K562 (cell line): Measurements from ENCODE around the gene TSPAN14. TPM values are rescaled to one million over a fixed set of nuclear protein-coding genes. Genes with fewer than 3 reads are reported as not detected.

Experiments used
- ATAC-seq: fragments of 200-7000 bp; cut with Tn5 transposase; 3 replicates; pipeline ENCODE4 v1.9.1; 2020; ENCODE audit warnings: moderate library complexity
- BruUV-seq: library from RNA; stranded (reverse); fragments of 400-500 nt; replicated peaks from 2 replicates; lab custom pipeline; 2021; lab: Mats Ljungman, UMichigan
- CTCF ChIA-PET: fragments of 300-600 bp; formaldehyde crosslinking; extraction: SDS; loops from one replicate; lab custom pipeline; 2021; ENCODE audit warnings: low intra/inter-chr PET ratio; lab: Yijun Ruan, JAX
- POLR2A ChIA-PET: fragments of 300-600, 350-650 bp; sonication (Branson Sonifier 250); formaldehyde crosslinking; extraction: SDS; loops from one replicate; lab custom pipeline; 2021; ENCODE audit warnings: antibody characterized with exemption, inconsistent platforms; lab: Yijun Ruan, JAX
- DNase-seq, 4 experiments: peaks; one replicate each; pipeline versions ENCODE4 v3.0.0 to v3.0.0-alpha.2; 2011 to 2018; ENCODE audit warnings: low spot score in 3 of 4, mixed read lengths in 3 of 4; ENCODE audit errors: extremely low read depth in 1 of 4
- FAIRE-seq: peaks from 2 replicates; lab custom pipeline; 2011; peaks lifted over from hg19 to GRCh38; lab: Jason Lieb, UNC
- H2AFZ ChIP-seq: 2 replicates; pipeline ENCODE4 v1.6.0; 2011; ENCODE audit warnings: low read depth, low read length, control low read depth, inconsistent platforms
- H3K27ac ChIP-seq: fragments of 200-600 bp; 3 replicates; pipeline ENCODE4 v1.8.0; 2011; ENCODE audit warnings: low read depth, mild to moderate bottlenecking, control low read depth, inconsistent platforms, low read length, moderate library complexity, mixed read lengths; ENCODE audit errors: extremely low read depth
- H3K27me3 ChIP-seq, 2 experiments: fragments of 300-600 bp in 1 of 2; 2 replicates in 1 of 2; 3 replicates in 1 of 2; pipeline versions ENCODE4 v1.6.0 to v1.8.0; 2011; ENCODE audit warnings: inconsistent platforms in 2 of 2, low read length in 2 of 2, mild to moderate bottlenecking in 1 of 2, mixed read lengths in 1 of 2, moderate library complexity in 1 of 2; ENCODE audit not compliant: control insufficient read depth in 2 of 2, insufficient read depth in 2 of 2
- H3K36me3 ChIP-seq: fragments of 300-600 bp; 3 replicates; pipeline ENCODE4 v1.8.0; 2011; ENCODE audit warnings: mild to moderate bottlenecking, low read length, inconsistent platforms; ENCODE audit not compliant: control insufficient read depth, insufficient read depth
- H3K4me1 ChIP-seq, 2 experiments: fragments of 200-600 bp in 1 of 2; replicated peaks in 1 of 2; 2 replicates in 1 of 2; 3 replicates in 1 of 2; pipeline versions ENCODE4 v1.5.1 to v1.8.0; 2011; ENCODE audit warnings: inconsistent platforms in 2 of 2, low read length in 2 of 2, mild to moderate bottlenecking in 1 of 2, mixed read lengths in 1 of 2, moderate library complexity in 1 of 2; ENCODE audit not compliant: control insufficient read depth in 2 of 2, insufficient read depth in 2 of 2
- H3K4me2 ChIP-seq: 2 replicates; pipeline ENCODE4 v1.6.1; 2011; ENCODE audit warnings: low read length, control low read depth, inconsistent platforms, mixed read lengths; ENCODE audit not compliant: insufficient read depth
- H3K4me3 ChIP-seq: fragments of 200-600 bp; sonication (generic), shearing (Covaris generic); 2 replicates; pipeline ENCODE4 v1.5.1; 2016; ENCODE audit warnings: control low read depth, inconsistent platforms
- H3K79me2 ChIP-seq: fragments of 200-600 bp; 3 replicates; pipeline ENCODE4 v1.8.0; 2011; ENCODE audit warnings: low read length, inconsistent platforms; ENCODE audit not compliant: control insufficient read depth, insufficient read depth
- H3K9ac ChIP-seq, 2 experiments: 2 replicates each; pipeline versions ENCODE4 v1.6.0 to v1.6.1; 2011; ENCODE audit warnings: low read depth in 2 of 2, low read length in 2 of 2, control low read depth in 1 of 2, inconsistent platforms in 1 of 2, mild to moderate bottlenecking in 1 of 2, mixed read lengths in 1 of 2; ENCODE audit not compliant: insufficient read depth in 1 of 2
- H3K9me1 ChIP-seq: one replicate; pipeline ENCODE4 v1.6.0; 2011; ENCODE audit warnings: inconsistent platforms, mild to moderate bottlenecking, low read length, moderate library complexity; ENCODE audit not compliant: control insufficient read depth, insufficient read depth
- H3K9me3 ChIP-seq: replicated peaks from 2 replicates; pipeline ENCODE4 v1.5.1; 2011; ENCODE audit warnings: low read depth, low read length, inconsistent platforms; ENCODE audit not compliant: control insufficient read depth, insufficient read depth
- H4K20me1 ChIP-seq: replicated peaks from 2 replicates; pipeline ENCODE4 v1.6.1; 2011; ENCODE audit warnings: low read length, inconsistent platforms, mixed read lengths; ENCODE audit not compliant: control insufficient read depth, insufficient read depth
- MITF ChIP-seq: IDR thresholded peaks from 2 replicates; pipeline ENCODE4 v1.6.1; 2014; ENCODE audit warnings: antibody characterized with exemption
- PPARD ChIP-seq: fragments of 250-450 bp; sonication (Bioruptor Pico); IDR thresholded peaks from 2 replicates; pipeline ENCODE4 v1.8.0; 2022; ENCODE audit warnings: inconsistent platforms, mild to moderate bottlenecking, moderate library complexity
- RNF2 ChIP-seq: sonication (generic); IDR thresholded peaks from 2 replicates; pipeline ENCODE4 v1.6.1; 2016
- SETDB1 ChIP-seq: IDR thresholded peaks from one replicate; pipeline ENCODE4 v1.6.1; 2012; ENCODE audit warnings: low read length, control low read depth, inconsistent platforms
- SREBF2 ChIP-seq: sonication (generic); formaldehyde crosslinking; IDR thresholded peaks from 2 replicates; pipeline ENCODE4 v1.4.0; 2020; ENCODE audit warnings: mild to moderate bottlenecking, missing genetic modification reagents
- ZFP36 ChIP-seq: fragments of 150-350 bp; IDR thresholded peaks from 2 replicates; pipeline ENCODE4 v1.6.1; 2018; ENCODE audit warnings: low read length, low read depth; ENCODE audit not compliant: partially characterized antibody
- ZNF511 ChIP-seq: sonication (generic); formaldehyde crosslinking; IDR thresholded peaks from 2 replicates; pipeline ENCODE4 v1.8.0; 2022; ENCODE audit warnings: mild to moderate bottlenecking, missing genetic modification reagents
- WGBS: fragments of 100-300 bp; shearing (Covaris generic); methylation state at CpG from one replicate; pipeline ENCODE4 v1.1.6; 2016; ENCODE audit warnings: low coverage, mixed read lengths; ENCODE audit not compliant: insufficient coverage; ENCODE audit errors: missing lambda C conversion rate; 5-methylcytosine and 5-hydroxymethylcytosine counted together
- in situ Hi-C: fragments of 300-500 bp; cut with MboI; formaldehyde crosslinking; loops from 4 replicates; pipeline ENCODE4 v1.15.0; 2018; ENCODE audit warnings: inconsistent platforms, mixed read lengths
- intact Hi-C: fragments of 100-400 bp; cut with micrococcal nuclease; formaldehyde crosslinking; loops from 2 replicates; pipeline ENCODE4 v1.14.2; 2022
- polyA plus RNA-seq, 8 experiments: library from polyadenylated mRNA; depleted of rRNA in 4 of 8; stranded (reverse) in 5 of 8; unstranded in 3 of 8; fragments of >200 nt; fragmentation: Nextera tagmentation in 2 of 8; fragmentation: Illumina TruSeq in 1 of 8; extraction: Ambion mirVana in 2 of 8; extraction: Trizol in 1 of 8; gene quantifications; 2 replicates each; pipeline versions ENCODE4 v1.2.1 to v1.2.3, GENCODE V29; 2011 to 2014; ENCODE audit warnings: inconsistent platforms in 1 of 8, missing spikeins in 1 of 8
- total RNA-seq, 7 experiments: library from RNA; depleted of rRNA in 6 of 7; stranded (reverse); fragments of >200 nt in 6 of 7; fragmentation: Illumina TruSeq in 2 of 7; extraction: Trizol in 2 of 7; gene quantifications; 2 replicates each; pipeline versions ENCODE4 v1.2.1 to v1.2.3, GENCODE V29; 2011 to 2021; ENCODE audit warnings: low replicate concordance in 1 of 7
- TF ChIP-seq, protein P1 (sequence below): fragments of 450-650 bp; formaldehyde crosslinking; IDR thresholded peaks from 2 replicates; pipeline ENCODE4 v1.4.0; 2020; ENCODE audit warnings: mild to moderate bottlenecking, mixed read lengths

Gene TSPAN14
- total and polyA plus RNA-seq, 9 of the 15 experiments (the other 6 are each of a cell fraction or from before 2014, with no cell fraction given): 5.8 to 92.9 (median 23.3) TPM

GRCh38 chr10:80448209-80448942, 5.7 kb upstream of the TSPAN14 start:
- no TSS peak for BruUV-seq
- H3K27ac ChIP-seq: no peak overlapping the region

More at GRCh38 chr10:80448209-80448942, 5.7 kb upstream of the TSPAN14 start:
- Histone ChIP-seq H3K9me3 (no peaks in the 10 kb centered on the region), H3K4me2 (no peak overlapping the region), H3K36me3 (no peaks in the 10 kb centered on the region), H3K9ac (no peak overlapping the region), H2AFZ (no peak overlapping the region), H3K9me1 (no peaks in the 10 kb centered on the region), H3K79me2 (no peaks in the 10 kb centered on the region), H4K20me1 (no peaks in the 10 kb centered on the region), H3K4me3 (no peak overlapping the region), H3K27me3 (no peaks in the 10 kb centered on the region), H3K4me1 (peaks cover 15 to 19% of the 10 kb centered on the region in 2 experiments)
- intact Hi-C loops (no loop called here), in situ Hi-C loops (loop anchor here (5.0 kb wide), 1 partner anchor 59 kb away; no protein-coding TSS in a partner anchor)
- POLR2A ChIA-PET: interaction anchor here (1.1 kb wide), 1 partner anchor 10 kb away, joined by 3 read pairs; no protein-coding TSS in a partner anchor
- 90% methylated on average over 4 of the region's 4 CpGs for WGBS
- DNase-seq (no peak), ATAC-seq (no peak), FAIRE-seq (no peak)
- CTCF ChIA-PET: interaction anchor here (6.0 kb wide), 1 partner anchor 57 kb away, joined by 79 read pairs; no protein-coding TSS in a partner anchor
- TF ChIP-seq MITF: no peak
- TF ChIP-seq RNF2: no peak
- TF ChIP-seq ZNF511 (CRISPR knock-in tag): no peak
- no peak for TF ChIP-seq PPARD (CRISPR knock-in tag)
- TF ChIP-seq SREBF2 (CRISPR knock-in tag): no peak
- no peak for TF ChIP-seq ZFP36
- no peak for TF ChIP-seq SETDB1
- TF ChIP-seq, protein P1, sequence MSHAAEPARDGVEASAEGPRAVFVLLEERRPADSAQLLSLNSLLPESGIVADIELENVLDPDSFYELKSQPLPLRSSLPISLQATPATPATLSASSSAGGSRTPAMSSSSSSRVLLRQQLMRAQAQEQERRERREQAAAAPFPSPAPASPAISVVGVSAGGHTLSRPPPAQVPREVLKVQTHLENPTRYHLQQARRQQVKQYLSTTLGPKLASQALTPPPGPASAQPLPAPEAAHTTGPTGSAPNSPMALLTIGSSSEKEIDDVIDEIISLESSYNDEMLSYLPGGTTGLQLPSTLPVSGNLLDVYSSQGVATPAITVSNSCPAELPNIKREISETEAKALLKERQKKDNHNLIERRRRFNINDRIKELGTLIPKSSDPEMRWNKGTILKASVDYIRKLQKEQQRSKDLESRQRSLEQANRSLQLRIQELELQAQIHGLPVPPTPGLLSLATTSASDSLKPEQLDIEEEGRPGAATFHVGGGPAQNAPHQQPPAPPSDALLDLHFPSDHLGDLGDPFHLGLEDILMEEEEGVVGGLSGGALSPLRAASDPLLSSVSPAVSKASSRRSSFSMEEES: no peak
